Neural progenitor cell (in vitro differentiated cells): ENCODE measurements around the gene RPL37. TPM values are rescaled to one million over a fixed set of nuclear protein-coding genes. Genes with fewer than 3 reads are reported as not detected.

Source experiments
- DNase-seq: peaks from one replicate; pipeline ENCODE4 v3.0.0-alpha.2; 2016; ENCODE audit warnings: low spot score
- H2AFZ ChIP-seq: fragments of 200-600 bp; sonication (generic); replicated peaks from 2 replicates; pipeline ENCODE4 v1.6.1; 2016; ENCODE audit warnings: antibody characterized with exemption
- H3F3A ChIP-seq: fragments of 200-600 bp; sonication (generic); 2 replicates; pipeline ENCODE4 v1.6.1; 2016; ENCODE audit warnings: antibody characterized with exemption, low read depth
- H3K27ac ChIP-seq: fragments of 200-600 bp; sonication (generic); 2 replicates; pipeline ENCODE4 v1.5.1; 2016; ENCODE audit warnings: mild to moderate bottlenecking
- H3K27me3 ChIP-seq: fragments of 200-600 bp; sonication (generic); 2 replicates; pipeline ENCODE4 v1.6.1; 2016; ENCODE audit warnings: mild to moderate bottlenecking, moderate library complexity
- H3K36me3 ChIP-seq: fragments of 200-600 bp; sonication (generic); 2 replicates; pipeline ENCODE4 v1.5.1; 2016
- H3K4me1 ChIP-seq: fragments of 200-600 bp; sonication (generic); 2 replicates; pipeline ENCODE4 v1.6.1; 2016; ENCODE audit warnings: mixed run types
- H3K4me2 ChIP-seq: fragments of 200-600 bp; sonication (generic); 2 replicates; pipeline ENCODE4 v1.6.1; 2016
- H3K4me3 ChIP-seq: fragments of 200-600 bp; sonication (generic); 2 replicates; pipeline ENCODE4 v1.5.1; 2016
- H3K79me2 ChIP-seq: fragments of 200-600 bp; sonication (generic); 2 replicates; pipeline ENCODE4 v1.6.1; 2016; ENCODE audit warnings: low read depth
- H3K9ac ChIP-seq: fragments of 200-600 bp; sonication (generic); 2 replicates; pipeline ENCODE4 v1.6.1; 2016
- H3K9me3 ChIP-seq: fragments of 200-600 bp; sonication (generic); 2 replicates; pipeline ENCODE4 v1.5.1; 2016; ENCODE audit warnings: low read depth
- H4K20me1 ChIP-seq: fragments of 200-600 bp; sonication (generic); 2 replicates; pipeline ENCODE4 v1.6.1; 2016; ENCODE audit warnings: low read depth
- H3K27ac Mint-ChIP-seq: 3 replicates; pipeline ENCODE4 v1.8.0; 2021; ENCODE audit warnings: mixed read lengths
- H3K27me3 Mint-ChIP-seq: 2 replicates; pipeline ENCODE4 v1.8.0; 2022; ENCODE audit warnings: low read depth, mild to moderate bottlenecking, inconsistent platforms, moderate library complexity, mixed read lengths; ENCODE audit not compliant: insufficient read depth
- H3K36me3 Mint-ChIP-seq: 3 replicates; pipeline ENCODE4 v1.8.0; 2021; ENCODE audit warnings: mixed read lengths
- H3K4me1 Mint-ChIP-seq: 3 replicates; pipeline ENCODE4 v1.8.0; 2021; ENCODE audit warnings: mixed read lengths
- H3K4me3 Mint-ChIP-seq: 3 replicates; pipeline ENCODE4 v1.8.0; 2021; ENCODE audit warnings: mild to moderate bottlenecking, moderate library complexity, mixed read lengths
- H3K9me3 Mint-ChIP-seq: 3 replicates; pipeline ENCODE4 v1.8.0; 2020; ENCODE audit warnings: mixed read lengths
- EZH2 ChIP-seq: fragments of 200-600 bp; sonication (generic); IDR thresholded peaks from 2 replicates; pipeline ENCODE4 v1.6.1; 2017; ENCODE audit warnings: antibody characterized with exemption, mild to moderate bottlenecking, moderate library complexity
- EZH2phosphoT487 ChIP-seq: fragments of 200-600 bp; sonication (generic); IDR thresholded peaks from 2 replicates; pipeline ENCODE4 v1.6.1; 2017; ENCODE audit warnings: antibody characterized with exemption
- total RNA-seq: library from RNA; depleted of rRNA; stranded (reverse); fragments of >200 nt; gene quantifications from 2 replicates; pipeline ENCODE4 v1.2.3, GENCODE V29; 2015; ENCODE audit warnings: low replicate concordance
- TF ChIP-seq, protein P1 (sequence below): fragments of 200-600 bp; sonication (generic); IDR thresholded peaks from 2 replicates; pipeline ENCODE4 v1.5.1; 2017; ENCODE audit warnings: antibody characterized with exemption, mild to moderate bottlenecking

Gene RPL37
- total RNA-seq, 1 donor from 2014 or later = 235 TPM

DNA sequence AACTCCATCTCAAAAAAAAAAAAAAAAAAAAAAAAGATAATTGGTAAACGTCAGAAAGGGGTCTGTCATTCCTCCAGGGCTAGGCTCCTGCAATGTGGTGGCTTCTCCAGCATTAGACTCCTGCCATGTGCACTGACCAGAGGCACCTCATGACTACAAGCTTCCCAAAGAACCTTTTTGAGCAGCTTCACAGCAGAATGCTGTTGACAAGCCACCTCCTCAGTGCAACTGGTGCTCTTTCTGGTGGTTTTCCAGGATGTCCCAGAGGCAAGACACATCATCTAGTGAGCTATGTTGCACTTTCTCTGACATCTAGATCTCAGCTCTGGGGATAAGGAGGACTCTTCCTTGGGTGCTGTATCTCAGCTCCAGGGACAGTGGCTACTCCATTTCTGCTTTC lies 11.6 kb downstream of the RPL37 start:
- H3K4me1 Mint-ChIP-seq = peaks cover 3% of the 10 kb centered on the region
- H3K27ac ChIP-seq = peak overlapping the region; percentile 14
- H3K9me3 ChIP-seq = no peaks in the 10 kb centered on the region
- peaks cover 39% of the 10 kb centered on the region for H4K20me1 ChIP-seq
- H3K27ac Mint-ChIP-seq = no peak overlapping the region
- H3K9ac ChIP-seq = no peak overlapping the region
- H3K79me2 ChIP-seq = peaks cover 10% of the 10 kb centered on the region
- H2AFZ ChIP-seq = no peak overlapping the region
- peaks cover 36% of the 10 kb centered on the region for H3K36me3 Mint-ChIP-seq
- H3K27me3 ChIP-seq = no peaks in the 10 kb centered on the region
- DNase-seq = no peak
- H3K9me3 Mint-ChIP-seq = no peaks in the 10 kb centered on the region
- no peak overlapping the region for H3K4me3 ChIP-seq
- peaks cover 51% of the 10 kb centered on the region for H3F3A ChIP-seq
- no peak overlapping the region for H3K4me2 ChIP-seq
- peaks cover 2% of the 10 kb centered on the region for H3K27me3 Mint-ChIP-seq
- H3K36me3 ChIP-seq = peaks cover 7% of the 10 kb centered on the region
- H3K4me3 Mint-ChIP-seq = no peak overlapping the region
- no peaks in the 10 kb centered on the region for H3K4me1 ChIP-seq
- TF ChIP-seq, protein P1, sequence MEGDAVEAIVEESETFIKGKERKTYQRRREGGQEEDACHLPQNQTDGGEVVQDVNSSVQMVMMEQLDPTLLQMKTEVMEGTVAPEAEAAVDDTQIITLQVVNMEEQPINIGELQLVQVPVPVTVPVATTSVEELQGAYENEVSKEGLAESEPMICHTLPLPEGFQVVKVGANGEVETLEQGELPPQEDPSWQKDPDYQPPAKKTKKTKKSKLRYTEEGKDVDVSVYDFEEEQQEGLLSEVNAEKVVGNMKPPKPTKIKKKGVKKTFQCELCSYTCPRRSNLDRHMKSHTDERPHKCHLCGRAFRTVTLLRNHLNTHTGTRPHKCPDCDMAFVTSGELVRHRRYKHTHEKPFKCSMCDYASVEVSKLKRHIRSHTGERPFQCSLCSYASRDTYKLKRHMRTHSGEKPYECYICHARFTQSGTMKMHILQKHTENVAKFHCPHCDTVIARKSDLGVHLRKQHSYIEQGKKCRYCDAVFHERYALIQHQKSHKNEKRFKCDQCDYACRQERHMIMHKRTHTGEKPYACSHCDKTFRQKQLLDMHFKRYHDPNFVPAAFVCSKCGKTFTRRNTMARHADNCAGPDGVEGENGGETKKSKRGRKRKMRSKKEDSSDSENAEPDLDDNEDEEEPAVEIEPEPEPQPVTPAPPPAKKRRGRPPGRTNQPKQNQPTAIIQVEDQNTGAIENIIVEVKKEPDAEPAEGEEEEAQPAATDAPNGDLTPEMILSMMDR = no peak
- TF ChIP-seq EZH2phosphoT487 (no peak), EZH2 (no peak)

DNA sequence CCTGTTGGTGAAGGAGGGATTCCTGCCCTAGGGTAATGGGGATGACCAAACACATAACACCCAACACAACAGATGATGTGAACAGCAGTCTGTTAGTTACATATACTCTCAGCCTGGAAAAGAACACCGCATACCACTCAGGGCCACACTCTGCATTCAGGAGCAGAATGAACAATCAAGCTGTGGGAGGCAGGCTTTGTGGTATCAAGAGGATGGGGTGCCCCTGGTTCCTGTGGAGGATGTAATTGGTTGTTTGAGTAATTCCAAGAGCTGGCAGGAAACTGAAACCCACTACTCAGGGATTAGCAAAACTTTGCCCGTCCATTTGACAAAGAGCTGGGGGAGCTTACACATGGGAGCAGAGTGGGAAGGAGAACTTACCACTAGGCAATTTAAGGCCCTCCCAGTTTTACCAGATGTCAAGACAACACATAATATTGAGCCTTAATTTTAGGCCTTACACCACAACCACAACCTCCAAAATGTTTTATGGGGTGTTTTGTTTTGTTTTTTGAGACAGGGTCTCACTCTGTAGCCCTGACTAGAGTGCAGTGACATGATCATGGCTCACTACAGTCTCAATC lies 21.2 kb downstream of the RPL37 start:
- peaks cover under 1% of the 10 kb centered on the region for H3K4me1 Mint-ChIP-seq
- no peak overlapping the region for H3K4me3 Mint-ChIP-seq
- Histone ChIP-seq H3K36me3 (no peaks in the 10 kb centered on the region), H3K27me3 (peaks cover 17% of the 10 kb centered on the region), H4K20me1 (no peaks in the 10 kb centered on the region), H3K9ac (no peak overlapping the region), H3K27ac (no peak overlapping the region), H3K4me3 (no peak overlapping the region), H3K9me3 (no peaks in the 10 kb centered on the region), H3K4me2 (peak overlapping the region; percentile 55), H3K4me1 (peaks cover 11% of the 10 kb centered on the region), H3F3A (peaks cover 12% of the 10 kb centered on the region), H3K79me2 (no peaks in the 10 kb centered on the region), H2AFZ (no peak overlapping the region)
- H3K36me3 Mint-ChIP-seq = peaks cover 2% of the 10 kb centered on the region
- no peaks in the 10 kb centered on the region for H3K9me3 Mint-ChIP-seq
- H3K27ac Mint-ChIP-seq = no peak overlapping the region
- TF ChIP-seq EZH2 (no peak), EZH2phosphoT487 (peak; percentile 94)
- peak; percentile 75 for DNase-seq
- H3K27me3 Mint-ChIP-seq = no peaks in the 10 kb centered on the region

DNA sequence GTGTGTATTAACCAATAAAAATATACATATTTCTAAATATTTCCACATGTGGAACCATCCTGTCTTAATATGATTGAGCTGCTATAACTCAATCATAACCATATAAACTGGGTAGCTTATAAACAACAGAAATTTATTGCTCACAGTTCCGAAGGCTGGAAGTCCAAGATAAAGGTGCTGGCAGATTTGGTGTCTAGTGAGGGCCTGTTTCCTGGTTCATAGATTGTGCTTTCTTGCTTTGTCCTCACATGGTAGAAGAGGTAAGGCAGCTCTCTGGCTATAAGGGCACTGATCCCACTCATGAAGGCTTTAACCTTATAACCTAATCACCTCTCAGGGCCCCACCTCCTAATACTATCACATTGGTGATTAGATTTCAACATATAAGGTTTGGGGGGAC lies 22.9 kb downstream of the RPL37 start:
- no peak overlapping the region for H3K9ac ChIP-seq
- DNase-seq = no peak
- TF ChIP-seq, protein P1 = no peak
- TF ChIP-seq EZH2phosphoT487 = no peak
- Mint-ChIP-seq H3K27ac (no peak overlapping the region), H3K4me1 (peaks cover 6% of the 10 kb centered on the region), H3K27me3 (no peaks in the 10 kb centered on the region), H3K9me3 (no peaks in the 10 kb centered on the region), H3K4me3 (no peak overlapping the region), H3K36me3 (no peaks in the 10 kb centered on the region)
- peaks cover 17% of the 10 kb centered on the region for H3K27me3 ChIP-seq
- no peaks in the 10 kb centered on the region for H4K20me1 ChIP-seq
- no peak overlapping the region for H3K27ac ChIP-seq
- no peak overlapping the region for H3K4me3 ChIP-seq
- peaks cover 11% of the 10 kb centered on the region for H3K4me1 ChIP-seq
- H3K4me2 ChIP-seq = no peak overlapping the region
- H2AFZ ChIP-seq = no peak overlapping the region
- H3F3A ChIP-seq = peaks cover 12% of the 10 kb centered on the region
- H3K36me3 ChIP-seq = no peaks in the 10 kb centered on the region
- no peaks in the 10 kb centered on the region for H3K9me3 ChIP-seq
- no peaks in the 10 kb centered on the region for H3K79me2 ChIP-seq

DNA sequence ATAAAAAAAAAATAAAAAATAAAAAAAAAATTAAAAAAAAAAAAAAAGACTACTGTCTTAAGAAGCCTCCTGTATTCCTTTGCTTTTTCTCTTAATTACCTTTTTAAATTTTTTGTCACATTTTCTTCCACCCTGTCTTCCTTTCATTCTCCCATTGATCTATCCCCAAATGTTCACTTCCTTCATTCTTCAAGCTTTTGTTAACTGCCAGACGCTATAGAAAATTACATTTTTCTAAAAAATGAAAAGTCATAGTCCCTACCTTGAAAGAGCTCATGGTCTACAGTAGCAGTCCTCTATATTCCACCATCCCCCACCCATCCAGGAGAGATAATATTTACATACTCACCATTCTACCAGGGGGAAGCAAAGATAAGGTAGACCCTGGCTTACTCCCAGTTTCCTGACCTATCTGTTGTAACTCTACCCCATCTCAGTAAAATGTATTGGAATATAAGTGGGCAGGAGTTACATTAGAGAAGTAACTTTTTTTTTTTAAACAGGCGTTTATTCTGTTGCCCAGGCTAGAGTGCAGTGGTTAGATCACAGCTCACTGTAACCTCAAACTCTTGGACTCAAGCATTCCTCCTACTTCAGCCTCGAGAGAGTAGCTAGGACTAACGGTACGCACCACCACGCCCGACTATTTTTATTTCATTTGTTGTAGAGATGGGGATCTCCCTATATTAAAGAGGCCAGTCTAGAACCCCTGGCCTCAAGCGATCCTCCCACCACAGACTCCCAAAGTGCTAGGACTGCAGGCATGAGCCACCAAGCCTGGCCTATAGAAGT lies 33.1 kb downstream of the RPL37 start:
- H3K4me3 ChIP-seq = no peak overlapping the region
- H2AFZ ChIP-seq = no peak overlapping the region
- no peak overlapping the region for H3K27ac ChIP-seq
- H3K79me2 ChIP-seq = peaks cover 7% of the 10 kb centered on the region
- peak overlapping the region; percentile 7 for H3K4me3 Mint-ChIP-seq
- peaks cover 12% of the 10 kb centered on the region for H3K4me1 ChIP-seq
- no peak overlapping the region for H3K9ac ChIP-seq
- H3K9me3 ChIP-seq = no peaks in the 10 kb centered on the region
- TF ChIP-seq EZH2 = no peak
- TF ChIP-seq EZH2phosphoT487 = no peak
- TF ChIP-seq, protein P1 = no peak
- H3K27ac Mint-ChIP-seq = no peak overlapping the region
- H4K20me1 ChIP-seq = peaks cover 4% of the 10 kb centered on the region
- peaks cover 2% of the 10 kb centered on the region for H3K36me3 Mint-ChIP-seq
- peaks cover 11% of the 10 kb centered on the region for H3K27me3 ChIP-seq
- H3K4me1 Mint-ChIP-seq = peaks cover 14% of the 10 kb centered on the region
- no peaks in the 10 kb centered on the region for H3K9me3 Mint-ChIP-seq
- H3K36me3 ChIP-seq = no peaks in the 10 kb centered on the region
- DNase-seq = no peak
- peak overlapping the region; percentile 20 for H3K4me2 ChIP-seq
- peaks cover 5% of the 10 kb centered on the region for H3K27me3 Mint-ChIP-seq
- H3F3A ChIP-seq = peaks cover 24% of the 10 kb centered on the region
